GM03348 (cell line): Measurements from ENCODE around the gene VPREB3.

Experiments
- DNase-seq: peaks from one replicate; pipeline ENCODE4 v3.0.0; 2012; ENCODE audit warnings: low spot score

Gene VPREB3

DNA sequence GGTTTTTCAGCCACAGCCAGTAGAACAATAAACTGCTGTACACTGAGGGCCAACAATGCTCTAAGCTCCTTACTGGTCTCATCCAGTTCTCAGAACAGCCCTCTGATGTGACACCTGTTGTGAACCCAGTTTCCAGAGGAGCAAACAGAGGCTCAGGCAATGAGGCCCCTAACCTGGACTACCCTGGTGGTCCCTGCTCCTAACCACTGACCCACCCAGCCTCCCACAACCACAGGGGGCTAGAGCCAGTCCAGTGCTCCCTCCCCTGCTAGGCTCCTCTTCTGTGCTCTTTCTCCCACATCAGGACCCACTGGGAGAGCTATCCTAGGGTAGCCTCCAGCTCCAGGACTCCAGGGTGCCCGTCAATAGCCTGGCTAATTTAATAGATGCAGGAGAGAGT, 28.5 kb upstream of the VPREB3 start:
- DNase-seq, result no peak

DNA sequence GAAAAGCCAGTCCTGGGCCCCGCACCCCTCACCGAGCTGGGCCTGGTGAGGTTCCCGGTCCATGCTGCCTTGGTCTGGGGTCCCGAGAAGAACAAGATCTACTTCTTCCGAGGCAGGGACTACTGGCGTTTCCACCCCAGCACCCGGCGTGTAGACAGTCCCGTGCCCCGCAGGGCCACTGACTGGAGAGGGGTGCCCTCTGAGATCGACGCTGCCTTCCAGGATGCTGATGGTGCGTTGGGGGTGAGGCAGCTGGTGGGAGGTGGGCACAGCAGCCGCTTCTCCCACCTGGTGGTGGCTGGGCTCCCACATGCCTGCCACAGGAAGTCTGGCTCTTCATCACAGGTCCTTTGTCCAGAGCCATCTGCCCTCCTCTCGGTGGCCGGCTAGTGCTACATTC, 28.0 kb upstream of the VPREB3 start:
- DNase-seq, result no peak

DNA sequence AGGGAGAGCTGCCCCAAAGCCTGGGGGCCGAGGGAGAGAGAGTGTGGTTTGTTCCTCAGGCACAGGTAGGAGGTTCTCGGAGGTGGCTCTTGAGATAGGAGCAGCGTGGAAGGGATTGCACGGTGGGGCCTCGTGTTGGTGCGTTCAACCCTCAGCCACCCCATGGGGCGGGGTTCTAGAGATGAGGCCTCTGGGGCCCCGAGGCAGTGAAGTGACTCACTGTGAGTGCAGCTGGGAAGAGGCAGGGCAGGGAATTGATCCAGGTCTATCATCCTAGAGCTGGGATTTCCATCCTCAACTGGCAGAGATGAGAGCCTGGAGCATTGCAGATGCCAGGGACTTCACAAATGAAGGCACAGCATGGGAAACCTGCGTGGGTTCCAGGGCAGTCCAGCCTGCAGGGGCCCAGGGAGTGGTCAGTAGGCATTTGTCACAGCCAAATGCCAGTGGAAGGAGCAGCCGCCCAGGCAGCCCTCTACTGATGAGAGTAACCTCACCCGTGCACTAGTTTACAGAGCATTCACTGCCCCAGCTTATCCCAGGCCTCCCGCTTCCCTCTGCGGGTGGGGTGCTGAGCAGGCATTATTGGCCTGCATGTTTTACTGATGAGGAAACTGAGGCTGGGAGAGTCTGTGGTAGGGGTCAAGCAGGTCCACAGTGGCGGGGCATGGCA, 27.4 kb upstream of the VPREB3 start:
- DNase-seq, result peak; percentile 91

DNA sequence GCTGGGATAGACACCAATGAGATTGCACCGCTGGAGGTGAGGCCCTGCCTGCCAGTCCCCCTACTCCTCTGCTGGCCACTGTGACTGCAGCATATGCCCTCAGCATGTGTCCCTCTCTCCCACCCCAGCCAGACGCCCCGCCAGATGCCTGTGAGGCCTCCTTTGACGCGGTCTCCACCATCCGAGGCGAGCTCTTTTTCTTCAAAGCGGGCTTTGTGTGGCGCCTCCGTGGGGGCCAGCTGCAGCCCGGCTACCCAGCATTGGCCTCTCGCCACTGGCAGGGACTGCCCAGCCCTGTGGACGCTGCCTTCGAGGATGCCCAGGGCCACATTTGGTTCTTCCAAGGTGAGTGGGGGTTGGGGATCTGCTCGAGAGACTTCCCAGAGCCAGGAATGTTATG, 26.8 kb upstream of the VPREB3 start:
- DNase-seq, result no peak

DNA sequence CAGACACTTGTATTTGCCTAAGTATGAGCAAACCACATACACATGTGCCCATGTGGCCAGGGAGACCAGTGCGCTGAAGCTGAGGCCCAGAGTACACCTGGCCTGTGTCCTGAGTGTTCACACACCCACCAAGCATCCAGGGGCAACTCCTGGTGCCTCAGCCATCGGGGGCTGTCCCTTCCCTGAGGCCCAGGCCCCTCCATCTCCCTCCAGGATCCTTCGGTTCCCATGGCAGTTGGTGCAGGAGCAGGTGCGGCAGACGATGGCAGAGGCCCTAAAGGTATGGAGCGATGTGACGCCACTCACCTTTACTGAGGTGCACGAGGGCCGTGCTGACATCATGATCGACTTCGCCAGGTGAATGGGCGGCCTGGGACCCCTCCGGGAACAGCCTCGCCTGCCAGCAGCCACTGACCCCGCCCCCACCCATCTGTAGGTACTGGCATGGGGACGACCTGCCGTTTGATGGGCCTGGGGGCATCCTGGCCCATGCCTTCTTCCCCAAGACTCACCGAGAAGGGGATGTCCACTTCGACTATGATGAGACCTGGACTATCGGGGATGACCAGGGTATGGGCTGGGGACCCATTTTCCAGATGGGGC, 26.0 kb upstream of the VPREB3 start:
- DNase-seq, result no peak

DNA sequence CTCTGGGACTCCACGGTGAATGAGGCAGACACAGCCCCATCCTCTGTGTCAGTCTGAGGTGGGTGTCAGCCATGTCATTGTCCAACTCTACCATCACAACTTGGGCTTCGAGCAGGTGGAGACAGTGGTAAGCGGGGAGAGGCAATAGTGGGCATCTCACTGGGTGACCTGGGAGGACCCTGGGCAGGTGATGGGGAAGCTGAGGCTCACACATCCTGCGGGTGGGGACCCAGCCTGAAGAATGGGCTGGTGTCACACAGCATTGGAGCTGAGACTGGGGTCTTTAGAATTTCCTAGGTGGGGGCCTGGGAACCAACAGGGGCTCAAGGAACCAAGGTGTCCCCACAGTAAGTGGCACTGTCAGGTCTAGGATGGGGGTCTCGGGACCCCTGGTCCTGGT, 25.5 kb upstream of the VPREB3 start:
- DNase-seq, result no peak

DNA sequence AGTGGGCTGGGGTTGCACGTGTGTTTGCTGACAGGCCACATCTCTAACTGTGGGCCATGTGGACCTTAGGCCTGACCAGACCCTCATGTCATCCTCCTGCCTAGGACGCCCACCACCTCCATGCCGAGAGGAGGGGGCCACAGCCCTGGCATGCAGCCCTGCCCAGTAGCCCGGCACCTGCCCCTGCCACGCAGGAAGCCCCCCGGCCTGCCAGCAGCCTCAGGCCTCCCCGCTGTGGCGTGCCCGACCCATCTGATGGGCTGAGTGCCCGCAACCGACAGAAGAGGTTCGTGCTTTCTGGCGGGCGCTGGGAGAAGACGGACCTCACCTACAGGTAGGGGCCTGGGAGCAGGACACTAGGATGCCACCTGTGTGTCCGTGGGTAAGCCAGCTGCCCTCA, 24.9 kb upstream of the VPREB3 start:
- no peak for DNase-seq

DNA sequence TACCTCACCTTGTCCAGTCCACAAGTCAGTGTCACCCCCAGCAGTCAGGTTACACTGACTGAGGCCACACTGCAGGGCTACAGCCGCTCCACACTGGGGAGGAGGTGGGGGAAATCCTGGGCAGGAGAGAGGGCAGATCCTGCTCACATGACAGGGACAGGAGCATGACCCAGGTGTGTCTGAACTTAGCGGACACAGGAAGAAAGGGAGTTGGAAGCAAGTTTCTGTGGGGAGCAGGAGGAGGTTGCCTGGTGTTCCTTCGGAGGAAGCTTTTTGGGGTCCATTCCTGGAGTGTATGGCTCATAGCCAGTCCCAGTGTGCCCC, 24.3 kb upstream of the VPREB3 start:
- no peak for DNase-seq

DNA sequence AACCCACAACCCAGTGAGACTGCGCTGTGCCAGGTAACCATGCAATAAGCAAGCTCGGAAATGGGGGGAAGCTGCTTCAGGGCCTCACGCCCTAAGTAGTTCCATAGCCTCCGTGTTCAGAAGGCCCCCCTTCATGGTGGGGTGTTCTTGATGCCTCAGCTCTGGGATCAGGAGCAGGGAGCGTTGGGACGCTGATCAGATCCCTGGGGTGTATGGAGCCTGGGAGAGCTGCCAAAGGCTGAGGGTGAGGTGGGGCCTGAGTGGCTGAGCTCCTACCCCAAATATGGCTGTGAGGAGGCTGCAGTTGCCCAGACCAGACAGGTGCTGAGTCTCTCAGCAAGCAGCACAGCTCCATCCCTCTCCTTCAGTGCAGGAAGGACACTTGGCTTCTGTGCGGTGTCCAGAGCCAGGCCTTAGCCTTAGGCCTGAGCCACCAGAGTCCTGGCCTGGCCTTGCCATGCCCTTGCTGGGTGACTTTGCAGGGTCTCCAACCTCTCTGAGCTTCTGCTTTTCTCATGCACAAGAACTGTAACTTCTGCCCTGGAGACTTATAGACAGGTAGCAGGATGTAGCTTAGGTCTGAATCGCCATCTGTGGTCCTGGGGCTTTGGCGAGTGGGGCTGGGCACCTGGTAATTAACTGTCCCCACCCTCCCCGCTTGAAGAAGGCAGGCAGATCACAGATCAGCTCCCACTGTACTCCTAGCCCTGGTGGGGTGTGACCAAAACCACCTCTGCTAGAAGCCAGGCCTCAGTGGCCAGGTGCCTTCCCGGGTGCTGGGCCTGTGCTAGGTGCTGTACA, 23.8 kb upstream of the VPREB3 start:
- DNase-seq, result no peak

DNA sequence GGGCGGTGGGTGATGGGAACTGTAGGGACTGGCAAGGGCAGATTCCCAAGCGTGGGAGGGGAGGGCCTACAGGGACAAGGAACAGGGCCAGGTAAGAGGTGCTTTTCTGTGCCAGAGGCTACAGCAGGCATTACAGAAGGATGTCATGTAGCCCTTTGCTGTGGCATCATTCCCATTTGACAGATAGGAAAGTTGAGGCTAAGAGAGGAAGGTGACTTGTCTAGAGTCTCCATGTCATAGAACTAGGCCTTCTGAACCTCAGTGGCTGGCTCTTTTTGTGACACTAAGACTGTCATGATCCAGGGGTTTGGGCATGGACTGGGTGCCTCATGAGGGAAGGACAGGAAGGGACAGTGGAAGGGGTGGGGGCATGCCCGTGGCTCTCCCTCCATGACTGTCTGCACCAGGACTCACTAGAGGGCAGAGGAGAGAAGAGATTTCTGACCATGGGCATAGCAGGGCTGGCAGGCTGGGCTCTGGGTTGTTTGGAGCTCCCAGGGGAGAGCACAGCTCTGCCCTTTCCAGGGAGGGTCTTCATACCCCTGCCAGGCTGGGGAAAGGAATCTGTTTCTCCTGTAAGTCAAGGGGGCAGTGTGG, 21.7 kb upstream of the VPREB3 start:
- no peak for DNase-seq

DNA sequence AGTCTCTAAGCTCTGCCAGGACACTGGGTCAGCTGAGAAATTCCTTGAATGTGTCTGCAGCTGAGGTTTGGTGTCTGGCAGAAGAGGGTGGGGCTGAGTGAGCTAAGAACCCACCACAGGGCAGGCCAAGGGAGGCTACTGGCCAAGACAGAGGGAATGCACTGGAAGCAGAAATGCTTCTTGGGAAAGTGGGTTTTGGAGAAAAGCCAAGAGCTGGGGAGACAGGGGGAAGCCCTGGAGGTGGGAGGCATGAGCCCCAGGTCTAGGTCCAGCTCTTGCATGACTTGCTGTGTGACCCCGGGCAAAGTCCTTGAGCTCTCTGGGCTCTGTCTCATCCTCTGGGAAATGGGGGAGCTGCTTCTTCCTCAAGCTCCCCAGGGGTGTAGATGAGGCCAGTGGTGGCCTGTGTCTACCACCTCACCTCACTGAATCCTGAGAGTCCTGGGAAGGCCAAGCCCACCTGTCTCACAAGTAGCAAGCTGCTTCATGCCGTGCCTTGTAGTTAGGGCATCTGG, 20.8 kb upstream of the VPREB3 start:
- DNase-seq, result peak; percentile 79

DNA sequence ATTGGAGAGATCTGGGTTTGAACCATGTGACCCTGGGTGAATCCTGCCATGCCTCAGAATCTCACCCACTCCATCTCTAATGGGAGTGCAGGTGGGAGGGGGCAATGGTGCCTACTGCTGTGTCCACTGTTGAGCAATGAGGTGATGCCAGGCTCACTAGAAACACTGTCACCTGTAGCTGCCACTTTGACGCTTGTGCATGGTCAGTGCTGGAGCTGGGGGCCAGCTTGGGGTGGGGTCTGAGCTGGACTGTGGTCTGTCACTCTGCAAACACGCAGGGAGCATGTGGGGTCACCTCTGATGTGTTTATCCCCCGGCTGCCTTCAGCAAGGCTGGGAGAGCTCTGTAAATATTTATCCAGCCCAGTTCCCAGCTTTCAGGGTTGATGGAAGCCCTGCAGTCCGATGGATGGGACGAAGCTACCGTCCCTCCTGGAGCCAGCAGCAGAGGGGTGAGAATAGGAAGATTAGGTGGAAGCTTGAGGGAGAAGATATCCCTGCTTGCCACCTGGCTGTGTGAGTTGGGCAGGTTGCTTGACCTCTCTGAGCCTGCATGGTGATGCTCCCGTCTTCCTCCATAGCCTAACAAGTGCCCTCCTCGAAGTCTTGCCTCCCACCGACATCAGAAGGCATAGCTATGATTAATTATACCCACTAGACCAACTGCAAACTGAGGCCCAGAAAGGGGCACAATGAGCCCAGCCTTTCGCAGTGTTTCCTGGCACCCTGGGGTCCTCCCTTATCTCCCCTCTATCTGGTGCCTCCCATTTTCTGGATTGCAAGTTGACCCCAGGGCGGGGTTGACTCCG, 20.1 kb upstream of the VPREB3 start:
- DNase-seq, result no peak

DNA sequence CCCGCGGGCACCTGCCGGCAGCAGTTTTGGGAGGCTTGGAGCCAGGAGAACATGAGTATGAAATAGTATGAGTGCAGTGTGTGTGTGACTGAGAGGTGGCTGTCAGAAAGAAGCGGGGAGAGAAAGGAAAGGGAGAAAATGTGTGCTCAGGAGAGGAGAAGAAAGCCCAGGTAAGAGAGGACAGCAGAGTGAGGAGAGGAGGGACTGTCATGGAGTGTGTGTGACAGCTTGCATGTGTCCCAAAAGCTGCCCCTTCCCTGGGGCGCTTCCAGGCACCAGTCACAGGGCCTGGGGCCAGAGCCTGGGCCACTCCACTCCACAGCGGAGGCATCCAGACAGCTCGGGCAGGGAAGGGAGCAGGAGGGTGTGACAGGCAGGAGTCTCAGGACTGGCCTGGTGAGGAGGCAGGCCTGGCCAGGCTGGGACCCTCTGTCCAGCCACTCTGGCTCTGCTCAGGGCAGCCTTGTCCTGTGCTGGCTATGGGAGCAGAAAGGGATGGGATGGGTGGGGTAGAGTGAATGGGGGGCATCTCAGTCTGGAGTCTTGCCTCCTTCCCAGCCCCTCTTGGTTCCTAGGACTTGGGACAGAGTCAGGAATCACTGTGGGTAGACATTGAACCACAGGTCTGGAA, 19.4 kb upstream of the VPREB3 start:
- no peak for DNase-seq

DNA sequence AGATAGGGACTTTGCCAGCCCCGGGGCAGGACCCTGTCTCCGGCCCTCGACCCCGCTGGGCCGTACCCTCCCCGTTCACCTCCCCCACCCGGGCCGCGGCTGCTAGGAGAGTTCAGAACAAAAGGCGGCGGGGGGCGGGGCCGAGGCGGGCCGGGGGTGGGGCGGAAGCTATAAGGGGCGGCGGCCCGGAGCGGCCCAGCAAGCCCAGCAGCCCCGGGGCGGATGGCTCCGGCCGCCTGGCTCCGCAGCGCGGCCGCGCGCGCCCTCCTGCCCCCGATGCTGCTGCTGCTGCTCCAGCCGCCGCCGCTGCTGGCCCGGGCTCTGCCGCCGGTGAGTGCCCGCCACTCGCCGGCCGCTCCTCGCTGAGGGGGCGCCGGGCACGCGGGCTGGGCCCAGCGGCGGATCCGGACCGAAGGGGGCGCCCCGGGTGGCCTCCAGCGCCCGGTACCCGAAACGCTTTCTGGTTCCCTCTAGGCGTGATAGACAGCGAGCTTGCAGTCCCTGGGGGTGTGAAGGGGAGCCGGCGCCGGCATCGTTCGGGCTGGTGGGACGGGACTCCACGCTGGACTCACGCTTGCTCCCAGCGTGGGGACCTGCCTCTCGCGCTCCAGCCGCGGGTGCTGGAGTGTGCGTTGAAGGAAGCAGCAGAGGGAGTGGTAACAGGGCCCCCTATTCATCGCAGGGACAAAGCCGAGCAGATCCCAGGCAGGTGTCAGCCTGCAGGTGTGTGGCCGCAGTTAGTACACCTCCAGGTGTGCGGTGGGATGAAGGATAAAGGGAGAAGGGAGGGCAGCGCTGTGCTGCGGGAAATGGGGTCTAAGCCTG, 18.6 kb upstream of the VPREB3 start, which contains the start of gene MMP11:
TSS of gene MMP11 (plus strand) at position 201 of the 825 bp plus-strand sequence. CDS start at position 223, 22 bp downstream.
- DNase-seq, result peak; percentile 91

DNA sequence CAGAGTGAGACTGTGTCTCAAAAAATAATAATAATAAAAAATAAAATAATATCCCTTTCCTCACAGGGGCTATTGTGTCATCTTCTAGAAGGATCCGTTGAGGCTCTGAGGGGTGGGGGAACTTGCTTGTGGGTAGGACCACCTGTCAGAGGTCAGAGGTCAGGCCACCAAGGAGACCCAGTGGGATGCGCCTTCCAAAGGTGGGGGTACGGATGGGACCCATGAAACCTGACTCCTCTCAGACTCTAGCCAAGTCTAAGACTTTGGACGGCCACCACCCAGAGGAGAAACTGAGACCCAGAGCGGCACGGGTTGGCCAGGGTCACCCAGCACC, 18.1 kb upstream of the VPREB3 start:
- no peak for DNase-seq

DNA sequence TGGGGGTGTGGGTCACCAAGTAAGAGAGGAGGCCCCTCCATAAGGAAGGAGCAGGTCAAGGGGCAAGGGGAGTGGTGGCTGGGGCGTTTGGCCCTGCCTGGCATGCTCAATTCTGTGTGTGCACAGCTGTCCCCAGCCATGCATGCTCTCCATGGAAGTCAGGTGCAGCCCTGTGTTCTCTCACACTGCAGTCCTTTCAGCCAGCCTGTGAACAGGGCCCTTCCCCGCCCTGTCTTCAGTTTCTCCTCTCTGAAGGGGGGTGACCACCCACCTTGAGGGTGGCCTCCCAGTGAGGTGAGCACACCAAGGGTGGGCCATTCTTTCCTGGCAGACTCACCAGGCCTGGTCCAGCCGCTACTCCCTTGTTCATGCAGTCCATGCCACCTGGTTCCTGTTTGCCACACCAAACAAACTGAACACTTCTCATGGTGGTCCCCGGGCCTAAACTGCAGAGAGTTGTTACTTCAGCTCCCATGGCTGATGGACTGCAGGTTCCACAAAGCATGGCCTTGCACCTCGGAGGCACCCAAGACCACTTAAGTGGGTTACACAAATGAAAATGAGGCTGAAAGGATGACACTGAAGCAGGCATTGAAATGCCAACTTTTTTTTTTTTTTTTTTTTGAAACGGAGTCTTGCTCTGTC, 15.2 kb upstream of the VPREB3 start:
- no peak for DNase-seq

DNA sequence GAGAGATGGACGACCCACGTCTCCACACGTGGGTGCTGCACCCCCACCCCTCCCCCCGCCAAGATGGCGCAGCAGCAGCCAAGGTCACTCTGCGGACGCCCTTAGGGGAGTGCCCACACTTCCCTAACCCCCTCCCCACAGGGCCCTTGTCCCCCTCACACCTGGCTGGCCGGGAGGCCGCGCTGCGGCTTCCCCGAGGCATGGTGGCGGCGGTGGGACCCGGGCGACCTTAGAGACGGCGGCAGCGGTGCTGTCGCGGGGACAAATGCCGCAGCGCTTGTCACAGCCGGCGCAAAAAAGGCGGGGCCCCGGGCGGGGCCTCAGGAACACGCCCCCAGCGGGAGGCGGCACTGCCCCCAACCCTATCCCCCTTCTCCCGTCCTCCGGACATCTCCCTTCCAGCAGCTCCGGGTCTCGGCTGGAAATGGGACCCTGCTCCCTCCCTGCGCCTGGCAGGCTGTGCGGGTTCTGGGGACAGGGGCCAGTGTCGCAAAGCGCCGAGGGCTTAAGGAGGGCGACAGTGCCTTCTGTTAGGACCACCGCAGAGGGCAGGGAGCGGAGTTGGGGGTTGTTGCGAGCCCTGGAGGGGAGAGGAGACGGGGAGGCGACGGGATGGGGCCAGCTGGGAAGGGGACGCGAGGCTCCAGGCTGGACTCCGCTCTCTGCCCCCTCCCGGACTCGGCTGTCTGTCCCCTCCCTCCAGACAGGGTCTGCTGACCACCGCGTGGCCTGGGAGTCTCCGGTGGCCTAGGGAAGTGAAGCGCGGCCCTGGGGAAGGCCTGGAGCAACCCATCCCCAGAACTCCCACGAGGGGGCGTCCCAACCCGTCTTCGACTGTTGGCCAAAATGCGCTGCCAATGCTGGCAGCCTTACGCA, 13.7 kb upstream of the VPREB3 start, which contains the start of gene CHCHD10:
TSS of gene CHCHD10 (minus strand) at position 300 of the 876 bp plus-strand sequence. CDS start at position 202, 98 bp downstream.
- DNase-seq, result peak; percentile 92

DNA sequence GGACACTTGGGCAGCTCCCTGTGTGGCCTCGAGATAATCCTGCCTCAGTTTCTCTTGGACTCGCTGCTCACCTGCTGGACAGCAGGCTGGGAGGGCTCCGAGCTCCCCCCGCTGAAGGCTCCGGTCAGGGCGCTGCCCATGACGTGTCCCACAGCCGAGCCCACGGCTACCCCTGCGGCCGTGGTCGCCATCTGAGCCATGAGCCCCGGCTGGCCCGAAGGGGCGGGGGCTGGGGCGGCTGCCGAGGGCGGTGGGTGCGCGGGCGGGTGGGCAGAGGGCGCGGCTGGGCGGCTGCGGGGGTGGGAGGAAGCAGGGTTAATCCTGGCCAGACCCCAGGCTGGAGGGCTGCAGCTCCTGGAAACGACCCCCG, 13.1 kb upstream of the VPREB3 start:
- no peak for DNase-seq
